Activated B cell treated with CpG ODN at 0.5 μM for 24 hours (primary cell): ENCODE results near the gene FANCD2. TPM values are rescaled to one million over a fixed set of nuclear protein-coding genes. Genes with fewer than 3 reads are reported as not detected.

ENCODE experiments used
- ATAC-seq: fragments of 200-7000 bp; cut with Tn5 transposase; one replicate; pipeline ENCODE4 v1.10.0; 2021; ENCODE audit warnings: low read depth, mild to moderate bottlenecking, moderate library complexity
- CTCF ChIA-PET: fragments of 350-600 bp; sonication (Branson Sonifier 250); formaldehyde crosslinking; loops from one replicate; lab custom pipeline; 2021; ENCODE audit warnings: antibody characterized with exemption; lab: Charles Lee
- POLR2A ChIA-PET: fragments of 350-600 bp; sonication (Branson Sonifier 250); formaldehyde crosslinking; loops from one replicate; lab custom pipeline; 2021; ENCODE audit warnings: antibody characterized with exemption; lab: Charles Lee
- DNase-seq: peaks from one replicate; pipeline ENCODE4 v3.0.0; 2022
- H3K27ac Mint-ChIP-seq: one replicate; pipeline ENCODE4 v1.8.0; 2020; ENCODE audit warnings: mixed read lengths
- H3K27me3 Mint-ChIP-seq: one replicate; pipeline ENCODE4 v1.8.0; 2021; ENCODE audit warnings: mixed read lengths
- H3K36me3 Mint-ChIP-seq: one replicate; pipeline ENCODE4 v1.8.0; 2021; ENCODE audit warnings: low read depth, mixed read lengths
- H3K4me1 Mint-ChIP-seq: one replicate; pipeline ENCODE4 v1.8.0; 2021; ENCODE audit warnings: mixed read lengths
- H3K4me3 Mint-ChIP-seq: one replicate; pipeline ENCODE4 v1.8.0; 2020; ENCODE audit warnings: mild to moderate bottlenecking, mixed read lengths
- H3K9me3 Mint-ChIP-seq: one replicate; pipeline ENCODE4 v1.8.0; 2020; ENCODE audit warnings: mixed read lengths
- intact Hi-C: fragments of 100-400 bp; cut with micrococcal nuclease; formaldehyde crosslinking; loops from one replicate; pipeline ENCODE4 v1.15.1; 2024
- total RNA-seq: library from RNA; stranded (reverse); gene quantifications from 2 replicates; pipeline ENCODE4 v1.2.3, GENCODE V29; 2022
- TF ChIP-seq, protein P1 (sequence below): fragments of 200-600 bp; IDR thresholded peaks from one replicate; pipeline ENCODE4 v1.8.0; 2022; ENCODE audit warnings: antibody characterized with exemption, mild to moderate bottlenecking

Gene FANCD2
- total RNA-seq, 1 donor from 2014 or later, result 31.4 TPM

DNA sequence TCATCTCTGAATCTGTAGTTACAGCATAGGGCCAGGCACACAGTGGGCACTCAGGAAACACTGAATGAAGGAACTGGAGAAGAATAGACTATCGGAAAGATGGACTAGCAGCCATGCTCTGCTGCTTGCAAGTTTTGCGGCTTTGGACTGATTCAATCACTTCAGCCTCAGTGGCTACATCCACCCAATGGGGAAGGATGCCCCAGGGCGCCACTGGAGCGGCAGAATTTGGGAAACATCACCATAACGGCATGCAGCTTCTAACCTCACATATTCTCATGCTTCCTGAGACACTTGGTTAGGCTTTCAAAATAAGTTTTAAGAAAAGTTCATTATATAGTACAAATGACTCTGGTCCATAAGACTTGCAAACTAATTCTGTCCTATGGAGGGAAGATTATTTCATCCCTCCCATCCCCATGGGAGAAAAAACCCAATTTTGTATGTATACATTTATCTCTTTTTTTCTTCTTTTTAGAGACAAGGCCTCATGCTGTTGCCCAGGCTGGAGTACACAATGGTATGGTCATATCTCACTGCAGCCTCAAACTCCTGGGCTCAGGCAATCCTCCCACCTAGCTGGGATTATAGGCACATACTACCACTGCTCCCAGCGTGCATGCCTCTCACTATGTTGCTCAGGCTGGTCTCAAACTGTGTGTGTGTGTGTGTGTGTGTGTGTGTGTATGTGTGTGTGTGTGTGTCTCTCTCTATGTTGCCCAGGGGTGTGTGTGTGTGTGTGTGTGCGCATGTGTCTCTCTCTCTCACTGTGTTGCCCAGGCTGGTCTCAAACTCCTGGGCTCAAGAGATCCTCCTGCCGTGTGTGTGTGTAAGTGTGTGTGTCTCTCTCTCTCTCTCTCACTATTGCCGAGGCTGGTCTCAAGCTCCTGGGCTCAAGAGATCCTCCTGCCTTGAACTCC, 4.1 kb upstream of the FANCD2 start:
- POLR2A ChIA-PET, result no interaction called here
- DNase-seq (no peak), ATAC-seq (no peak)
- Mint-ChIP-seq H3K27me3 (no peaks in the 10 kb centered on the region), H3K36me3 (peaks cover 65% of the 10 kb centered on the region), H3K4me1 (peaks cover 26% of the 10 kb centered on the region), H3K9me3 (no peaks in the 10 kb centered on the region), H3K4me3 (no peak overlapping the region), H3K27ac (no peak overlapping the region)
- CTCF ChIA-PET, result no interaction called here
- TF ChIP-seq, protein P1, sequence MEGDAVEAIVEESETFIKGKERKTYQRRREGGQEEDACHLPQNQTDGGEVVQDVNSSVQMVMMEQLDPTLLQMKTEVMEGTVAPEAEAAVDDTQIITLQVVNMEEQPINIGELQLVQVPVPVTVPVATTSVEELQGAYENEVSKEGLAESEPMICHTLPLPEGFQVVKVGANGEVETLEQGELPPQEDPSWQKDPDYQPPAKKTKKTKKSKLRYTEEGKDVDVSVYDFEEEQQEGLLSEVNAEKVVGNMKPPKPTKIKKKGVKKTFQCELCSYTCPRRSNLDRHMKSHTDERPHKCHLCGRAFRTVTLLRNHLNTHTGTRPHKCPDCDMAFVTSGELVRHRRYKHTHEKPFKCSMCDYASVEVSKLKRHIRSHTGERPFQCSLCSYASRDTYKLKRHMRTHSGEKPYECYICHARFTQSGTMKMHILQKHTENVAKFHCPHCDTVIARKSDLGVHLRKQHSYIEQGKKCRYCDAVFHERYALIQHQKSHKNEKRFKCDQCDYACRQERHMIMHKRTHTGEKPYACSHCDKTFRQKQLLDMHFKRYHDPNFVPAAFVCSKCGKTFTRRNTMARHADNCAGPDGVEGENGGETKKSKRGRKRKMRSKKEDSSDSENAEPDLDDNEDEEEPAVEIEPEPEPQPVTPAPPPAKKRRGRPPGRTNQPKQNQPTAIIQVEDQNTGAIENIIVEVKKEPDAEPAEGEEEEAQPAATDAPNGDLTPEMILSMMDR, result no peak
- intact Hi-C loops, result loop anchor here (10.0 kb wide), 1 partner anchor 517 kb away; no protein-coding TSS in a partner anchor

DNA sequence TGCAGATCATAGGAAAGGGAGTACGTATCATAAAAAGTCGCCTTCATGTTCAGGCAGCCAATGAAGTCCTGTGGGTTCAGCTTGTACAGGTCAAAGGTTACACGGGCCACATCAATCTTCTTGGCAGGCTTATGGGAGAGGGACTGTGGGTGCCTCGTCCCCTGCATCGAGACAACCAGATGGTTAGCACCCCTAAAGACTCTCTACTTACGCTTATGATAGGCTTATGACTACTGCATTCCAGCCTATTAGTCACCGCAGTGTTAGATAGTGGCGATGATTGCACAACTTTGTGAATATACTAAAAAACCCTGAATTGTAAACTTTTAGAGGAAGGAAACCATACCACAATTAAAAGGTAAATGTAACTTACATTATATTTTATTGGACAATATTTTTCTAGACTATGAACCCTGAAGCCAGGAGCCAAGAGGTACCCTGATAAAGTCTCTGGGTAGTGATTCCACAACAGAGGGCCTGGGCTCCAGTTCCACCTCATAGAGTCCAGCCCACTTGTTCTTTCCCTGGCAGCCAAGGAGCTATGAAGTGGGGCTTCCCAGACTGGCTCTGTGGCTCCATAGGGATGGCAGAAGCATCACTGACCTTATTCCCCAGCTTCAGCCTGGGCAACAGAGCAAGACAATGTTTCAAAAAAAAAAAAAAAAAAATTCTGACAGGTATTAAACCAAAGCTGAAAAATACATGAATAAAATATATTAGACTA, 2.5 kb upstream of the FANCD2 start:
- peak overlapping the region; percentile 15 for H3K4me3 Mint-ChIP-seq
- peaks cover 53% of the 10 kb centered on the region for H3K36me3 Mint-ChIP-seq
- ChIA-PET POLR2A (interaction anchor here (0.6 kb wide), 1 partner anchor 519 kb away, joined by 3 read pairs; no protein-coding TSS in a partner anchor), CTCF (no interaction called here)
- no peaks in the 10 kb centered on the region for H3K27me3 Mint-ChIP-seq
- no peak overlapping the region for H3K27ac Mint-ChIP-seq
- intact Hi-C loops, result loop anchor here (10.0 kb wide), 1 partner anchor 519 kb away; no protein-coding TSS in a partner anchor
- ATAC-seq (no peak), DNase-seq (no peak)
- TF ChIP-seq, protein P1, result no peak
- peaks cover 35% of the 10 kb centered on the region for H3K4me1 Mint-ChIP-seq
- H3K9me3 Mint-ChIP-seq, result no peaks in the 10 kb centered on the region

DNA sequence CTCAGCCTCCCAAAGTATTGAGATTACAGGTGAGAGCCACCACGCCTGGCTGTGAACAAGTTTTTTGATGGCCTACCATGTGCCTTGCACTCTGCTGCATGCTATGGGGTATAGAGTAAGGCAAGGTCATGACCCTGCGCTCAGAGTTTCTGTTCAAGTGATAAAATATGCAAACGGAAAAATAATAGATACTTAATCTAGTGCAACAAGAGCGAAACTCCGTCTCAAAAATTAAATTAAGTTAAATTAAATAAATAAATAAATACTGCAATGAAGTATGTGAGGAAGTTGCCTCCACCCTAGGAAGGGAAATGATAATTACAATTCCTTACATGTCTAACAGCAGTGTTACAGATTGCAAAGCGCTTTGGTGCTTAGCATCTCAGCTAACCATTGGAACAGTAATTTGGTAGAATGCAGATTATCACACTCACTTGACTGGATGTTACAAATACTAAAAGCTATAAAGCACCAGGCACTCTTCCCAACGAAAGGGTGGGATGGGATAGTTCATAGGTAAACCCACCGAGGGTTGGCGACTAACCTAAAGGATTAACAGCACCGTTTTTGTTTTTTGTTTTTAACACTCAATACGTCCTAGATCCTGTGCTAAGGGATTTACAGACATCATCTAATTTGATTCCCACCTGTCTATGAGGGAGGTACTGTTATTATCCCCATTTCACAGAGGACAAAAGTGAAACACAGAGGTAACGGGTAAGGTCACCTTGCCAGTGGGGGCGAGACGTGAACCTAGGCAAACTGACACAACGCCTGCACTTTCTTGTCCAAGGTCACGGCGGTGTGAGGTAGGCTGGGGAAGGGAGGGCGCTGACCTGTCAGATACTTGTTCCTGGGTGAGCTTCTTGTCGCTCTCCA, 793 bp upstream of the FANCD2 start:
- Mint-ChIP-seq H3K4me3 (peak overlapping the region; percentile 96), H3K4me1 (peaks cover 35% of the 10 kb centered on the region), H3K27ac (peak overlapping the region; percentile 96), H3K36me3 (peaks cover 49% of the 10 kb centered on the region), H3K27me3 (no peaks in the 10 kb centered on the region), H3K9me3 (no peaks in the 10 kb centered on the region)
- TF ChIP-seq, protein P1, result no peak
- ATAC-seq (no peak), DNase-seq (no peak)
- intact Hi-C loops, result loop anchor here (1.0 to 10.0 kb wide), 15 partner anchors 14 to 629 kb away; partner anchors contain the start of genes BRK1, CRELD1, JAGN1 and MTMR14
- CTCF ChIA-PET, result interaction anchor here (1.0 kb wide), 1 partner anchor 38 kb away, joined by 3 read pairs; no protein-coding TSS in a partner anchor
- POLR2A ChIA-PET, result interaction anchor here (0.5 to 2.4 kb wide), 17 partner anchors 10 to 296 kb away, joined by 3 to 16 read pairs (median 5); partner anchors contain the start of genes BRK1, CRELD1, EMC3 and JAGN1

DNA sequence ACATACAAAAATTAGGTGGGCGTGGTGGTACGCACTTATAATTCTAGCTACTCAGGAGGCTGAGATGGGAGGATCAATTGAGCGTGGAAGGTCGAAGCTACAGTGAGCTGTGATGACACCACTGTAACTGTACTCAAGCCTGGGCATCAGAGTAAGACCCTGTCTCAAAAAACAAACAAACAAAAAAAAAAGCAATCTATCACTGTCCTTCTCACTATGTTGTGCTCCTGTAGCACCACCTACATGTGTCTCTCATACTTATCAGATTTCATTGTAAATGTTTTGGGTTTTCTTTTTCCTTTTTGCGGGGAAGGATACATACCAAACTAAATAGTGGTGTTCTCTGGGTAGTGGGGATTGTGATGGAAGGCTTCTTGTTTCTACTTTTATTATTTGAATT, 14.8 kb downstream of the FANCD2 start:
- ATAC-seq, result no peak
- peaks cover 71% of the 10 kb centered on the region for H3K36me3 Mint-ChIP-seq

More for the DNA sequence above, 14.8 kb downstream of the FANCD2 start:
- Mint-ChIP-seq H3K9me3 (no peaks in the 10 kb centered on the region), H3K27me3 (no peaks in the 10 kb centered on the region), H3K27ac (no peak overlapping the region), H3K4me3 (no peak overlapping the region), H3K4me1 (no peaks in the 10 kb centered on the region)
- POLR2A ChIA-PET, result no interaction called here
- CTCF ChIA-PET, result no interaction called here
- DNase-seq, result no peak
- intact Hi-C loops, result no loop called here
- TF ChIP-seq, protein P1, result no peak
